Gastrocnemius medialis (tissue), 4 donors: ENCODE results near the gene METTL8.

Experiments used
- POLR2A ChIP-seq, 2 donors: fragments of 450-650 bp; IDR thresholded peaks; one replicate each; pipeline ENCODE4 v1.6.1; 2017; ENCODE audit warnings: antibody characterized with exemption in 2 of 2, mild to moderate bottlenecking in 2 of 2, moderate library complexity in 2 of 2
- TF ChIP-seq, protein P1 (sequence below), 5 experiments: fragments of 450-650 bp in 3 of 5; fragments of 200-600 bp in 2 of 5; sonication (generic) in 2 of 5; IDR thresholded peaks in 4 of 5; conservative IDR thresholded peaks in 1 of 5; 1 replicate in 4 of 5; 2 replicates in 1 of 5; pipeline ENCODE4 v1.5.1; 2016 to 2019; ENCODE audit warnings: antibody characterized with exemption in 5 of 5, mild to moderate bottlenecking in 3 of 5, moderate library complexity in 3 of 5

DNA sequence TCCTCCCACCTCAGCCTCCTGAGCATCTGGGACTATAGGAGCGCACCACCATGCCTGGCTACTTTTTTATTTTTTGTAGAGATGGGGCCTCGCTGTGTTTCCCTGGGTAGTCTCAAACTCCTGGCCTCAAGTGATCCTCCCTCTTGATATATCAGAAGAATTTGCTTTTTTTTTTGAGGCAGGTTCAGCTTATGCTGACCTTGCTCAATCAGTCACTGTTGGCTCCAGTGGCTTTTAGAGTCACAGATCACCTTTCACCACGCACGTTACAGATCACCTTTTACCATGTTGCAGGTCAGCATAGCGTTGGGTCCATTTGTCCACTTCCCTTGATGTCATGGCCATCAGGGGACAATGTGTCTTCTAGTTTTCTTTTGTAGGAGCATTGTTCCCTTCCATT lies 36.3 kb upstream of the METTL8 start:
- TF ChIP-seq, protein P1, sequence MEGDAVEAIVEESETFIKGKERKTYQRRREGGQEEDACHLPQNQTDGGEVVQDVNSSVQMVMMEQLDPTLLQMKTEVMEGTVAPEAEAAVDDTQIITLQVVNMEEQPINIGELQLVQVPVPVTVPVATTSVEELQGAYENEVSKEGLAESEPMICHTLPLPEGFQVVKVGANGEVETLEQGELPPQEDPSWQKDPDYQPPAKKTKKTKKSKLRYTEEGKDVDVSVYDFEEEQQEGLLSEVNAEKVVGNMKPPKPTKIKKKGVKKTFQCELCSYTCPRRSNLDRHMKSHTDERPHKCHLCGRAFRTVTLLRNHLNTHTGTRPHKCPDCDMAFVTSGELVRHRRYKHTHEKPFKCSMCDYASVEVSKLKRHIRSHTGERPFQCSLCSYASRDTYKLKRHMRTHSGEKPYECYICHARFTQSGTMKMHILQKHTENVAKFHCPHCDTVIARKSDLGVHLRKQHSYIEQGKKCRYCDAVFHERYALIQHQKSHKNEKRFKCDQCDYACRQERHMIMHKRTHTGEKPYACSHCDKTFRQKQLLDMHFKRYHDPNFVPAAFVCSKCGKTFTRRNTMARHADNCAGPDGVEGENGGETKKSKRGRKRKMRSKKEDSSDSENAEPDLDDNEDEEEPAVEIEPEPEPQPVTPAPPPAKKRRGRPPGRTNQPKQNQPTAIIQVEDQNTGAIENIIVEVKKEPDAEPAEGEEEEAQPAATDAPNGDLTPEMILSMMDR (IDR thresholded peaks at IDR 0.05 in 4 of 5, conservative IDR thresholded peaks at IDR 0.05 in 1 of 5), result no peak
- TF ChIP-seq POLR2A (IDR thresholded peaks at IDR 0.05), result no peak
